ENCODE measurements around the gene WAPL.

WAPL gene

GRCh38 chr10:86461963-86462804 is 59.4 kb downstream of the WAPL start:
- DNase-seq, result no peak

DNA sequence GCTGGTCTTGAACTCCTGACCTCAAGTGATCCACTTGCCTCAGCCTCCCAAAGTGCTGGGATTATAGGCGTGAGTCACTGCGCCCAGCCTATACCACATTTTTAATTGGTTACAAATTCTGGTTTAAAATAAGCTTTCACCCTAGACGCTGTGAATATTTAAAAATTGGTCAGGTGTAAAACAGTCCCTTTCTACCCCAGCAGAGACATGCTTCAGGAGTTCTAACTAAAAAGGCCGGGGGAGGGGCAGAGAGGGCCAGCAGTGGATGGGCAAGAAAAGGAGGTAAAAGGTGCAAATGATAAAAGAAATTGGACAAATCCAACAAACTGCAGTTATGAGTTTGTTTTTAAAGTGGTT is 70.0 kb downstream of the WAPL start:
- DNase-seq, result no peak

- no peak for DNase-seq
Observed at GRCh38 chr10:86450806-86451603, 70.6 kb downstream of the WAPL start.

DNA sequence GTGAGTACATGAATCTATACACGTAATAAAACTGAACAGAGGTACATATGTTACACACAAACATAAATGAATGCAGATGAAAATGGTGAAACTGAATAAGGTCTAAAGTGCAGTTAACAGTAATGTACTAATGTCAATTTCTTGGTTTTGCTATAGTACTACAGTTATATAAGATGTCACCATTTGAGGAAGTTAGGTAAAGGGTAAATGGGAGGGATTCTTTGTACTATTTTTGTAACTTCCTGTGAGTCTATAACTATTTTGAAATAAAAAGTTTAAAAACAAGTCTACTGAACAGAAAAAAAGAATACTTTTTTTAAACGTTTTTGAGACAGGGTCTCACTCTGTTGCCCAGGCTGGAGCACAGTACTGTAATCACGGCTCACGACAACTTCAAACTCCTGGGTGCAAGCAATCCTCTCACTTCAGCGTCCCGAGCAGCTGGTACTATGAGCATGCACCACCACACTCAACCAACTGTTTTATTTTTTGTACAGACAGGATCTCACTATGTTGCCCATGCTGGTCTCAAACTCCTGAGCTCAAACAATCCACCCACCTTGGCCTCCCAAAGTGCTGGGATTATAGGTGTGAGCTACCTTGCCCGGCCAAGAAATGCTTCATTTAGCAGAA is 71.5 kb downstream of the WAPL start:
- DNase-seq, result no peak

- DNase-seq, result no peak
Observed at GRCh38 chr10:86447432-86447831, 74.2 kb downstream of the WAPL start.

DNA sequence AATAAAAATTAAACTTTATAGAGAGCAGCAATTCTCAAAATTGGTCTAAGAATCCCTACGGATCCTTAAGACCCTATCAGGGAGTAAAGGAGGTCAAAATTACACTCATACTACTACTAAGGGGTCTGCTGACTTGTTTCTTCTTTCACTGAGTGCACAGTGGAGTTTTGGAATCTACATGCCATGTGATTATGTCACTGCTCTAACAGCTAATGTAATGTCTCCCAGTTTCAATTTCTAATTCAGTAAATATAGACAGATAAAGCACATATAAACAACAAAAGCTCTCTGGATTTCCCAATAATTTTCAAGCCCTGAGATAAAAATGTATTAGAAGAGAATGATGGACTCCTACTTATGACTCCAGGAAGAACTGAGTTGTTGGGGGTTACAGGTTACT is 74.6 kb downstream of the WAPL start:
- DNase-seq, result no peak

DNA sequence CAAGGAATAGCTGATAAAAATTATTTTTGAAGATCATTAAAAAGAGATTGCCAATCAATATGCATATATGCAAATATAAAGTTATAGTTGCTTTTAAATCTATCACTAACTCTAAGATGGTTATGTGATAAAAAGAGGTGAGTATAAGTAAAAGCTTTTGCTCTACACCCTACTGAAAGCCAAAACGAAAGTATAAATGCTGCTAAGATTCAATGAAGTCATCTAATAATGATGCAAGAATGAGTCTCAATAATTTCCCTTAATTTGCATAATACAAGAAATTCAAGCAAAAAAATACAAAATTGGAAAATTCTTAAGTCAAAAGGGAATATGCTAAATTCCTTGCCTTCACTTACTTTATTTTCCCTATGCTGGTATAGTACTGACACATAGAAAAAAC is 75.2 kb downstream of the WAPL start:
- no peak for DNase-seq

GRCh38 chr10:86443936-86444335 is 77.7 kb downstream of the WAPL start:
- DNase-seq, result no peak

GRCh38 chr10:86443069-86443468 is 78.5 kb downstream of the WAPL start:
- DNase-seq, result no peak

- peak; percentile 64 for DNase-seq
Observed at GRCh38 chr10:86440874-86441843, 80.4 kb downstream of the WAPL start.

GRCh38 chr10:86439544-86439943 is 82.0 kb downstream of the WAPL start:
- DNase-seq, result no peak

- DNase-seq, result no peak
Observed at GRCh38 chr10:86438091-86438749, 83.4 kb downstream of the WAPL start.

DNA sequence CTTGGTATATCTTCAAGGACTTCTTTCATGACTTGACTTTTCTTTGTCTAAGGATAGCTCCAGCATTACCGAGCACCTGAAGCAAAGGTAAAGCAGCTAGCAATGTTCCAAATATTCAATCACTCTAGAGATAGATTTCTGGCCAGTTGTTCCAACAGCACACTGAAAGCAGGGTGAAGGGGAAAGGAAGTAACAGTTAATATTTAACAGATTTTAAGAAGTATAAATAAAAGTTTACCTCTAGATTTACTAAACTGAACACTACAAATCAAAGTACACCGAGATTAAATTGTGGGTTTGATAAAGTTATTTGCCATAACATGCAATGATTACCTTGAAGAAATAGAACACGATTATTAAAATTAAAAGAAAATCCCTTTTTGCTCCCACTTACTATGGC is 84.1 kb downstream of the WAPL start:
- no peak for DNase-seq

DNA sequence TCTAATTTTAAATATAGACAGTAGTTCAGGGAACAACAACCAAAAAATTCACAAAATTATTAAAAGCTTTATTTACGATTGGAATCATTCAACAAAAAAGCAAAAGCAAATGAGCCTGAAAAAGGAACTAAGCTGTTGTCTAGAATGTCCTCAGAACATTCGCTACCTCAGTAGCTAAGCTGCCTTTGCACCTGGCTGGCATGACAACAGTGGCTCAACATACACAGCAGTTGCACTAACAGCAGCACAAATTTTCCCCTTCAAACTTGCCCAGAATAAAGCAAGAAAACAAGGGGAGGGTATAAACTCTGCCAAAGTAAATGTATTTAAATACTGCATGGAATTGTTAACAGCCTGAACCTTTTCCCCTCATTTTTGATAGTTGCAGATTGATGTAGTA is 84.6 kb downstream of the WAPL start:
- DNase-seq, result no peak

DNA sequence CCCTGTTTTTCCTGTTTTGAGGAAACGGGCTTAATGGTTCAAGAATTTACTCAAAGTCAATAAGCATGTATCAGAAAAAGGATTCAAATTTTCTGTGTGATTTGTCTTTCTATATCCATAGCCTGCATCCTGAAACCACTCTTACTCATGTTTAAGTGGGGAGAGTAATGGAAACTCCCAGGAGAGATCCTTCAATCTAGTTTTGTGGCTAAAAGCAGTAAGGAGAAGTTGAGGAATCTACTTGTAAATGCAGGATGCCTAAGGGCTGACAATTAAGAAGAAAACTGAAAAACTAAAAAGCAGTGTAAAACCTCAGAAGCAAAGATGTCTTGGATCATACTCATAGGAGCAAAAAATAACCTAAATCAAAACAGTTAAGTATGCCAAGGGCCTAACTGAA is 86.9 kb downstream of the WAPL start:
- DNase-seq, result no peak

DNA sequence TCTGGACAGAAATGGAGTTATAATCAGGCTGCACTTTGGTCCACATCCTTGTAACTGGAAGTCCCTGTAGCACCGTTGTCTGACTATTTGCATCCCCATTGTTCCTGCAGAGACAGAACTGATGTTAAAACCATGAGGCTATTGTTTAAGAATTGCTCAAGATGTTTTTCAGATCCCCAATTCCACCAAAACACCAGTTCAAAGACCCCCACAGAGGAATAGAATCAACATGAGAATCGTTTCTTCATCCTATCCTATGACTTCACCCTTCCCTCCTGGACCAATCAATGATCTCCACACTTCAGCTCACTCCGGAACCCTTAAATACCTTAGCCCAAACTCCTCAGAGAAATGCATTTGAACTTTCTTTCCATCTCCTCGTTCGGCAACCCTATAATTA is 97.9 kb downstream of the WAPL start:
- DNase-seq, result no peak

GRCh38 chr10:86419101-86419500 is 102.5 kb downstream of the WAPL start:
- no peak for DNase-seq

GRCh38 chr10:86415583-86415982 is 106.0 kb downstream of the WAPL start:
- no peak for DNase-seq

GRCh38 chr10:86415116-86415515 is 106.5 kb downstream of the WAPL start:
- DNase-seq, result no peak

GRCh38 chr10:86413046-86413728 is 108.4 kb downstream of the WAPL start:
- DNase-seq, result no peak

DNA sequence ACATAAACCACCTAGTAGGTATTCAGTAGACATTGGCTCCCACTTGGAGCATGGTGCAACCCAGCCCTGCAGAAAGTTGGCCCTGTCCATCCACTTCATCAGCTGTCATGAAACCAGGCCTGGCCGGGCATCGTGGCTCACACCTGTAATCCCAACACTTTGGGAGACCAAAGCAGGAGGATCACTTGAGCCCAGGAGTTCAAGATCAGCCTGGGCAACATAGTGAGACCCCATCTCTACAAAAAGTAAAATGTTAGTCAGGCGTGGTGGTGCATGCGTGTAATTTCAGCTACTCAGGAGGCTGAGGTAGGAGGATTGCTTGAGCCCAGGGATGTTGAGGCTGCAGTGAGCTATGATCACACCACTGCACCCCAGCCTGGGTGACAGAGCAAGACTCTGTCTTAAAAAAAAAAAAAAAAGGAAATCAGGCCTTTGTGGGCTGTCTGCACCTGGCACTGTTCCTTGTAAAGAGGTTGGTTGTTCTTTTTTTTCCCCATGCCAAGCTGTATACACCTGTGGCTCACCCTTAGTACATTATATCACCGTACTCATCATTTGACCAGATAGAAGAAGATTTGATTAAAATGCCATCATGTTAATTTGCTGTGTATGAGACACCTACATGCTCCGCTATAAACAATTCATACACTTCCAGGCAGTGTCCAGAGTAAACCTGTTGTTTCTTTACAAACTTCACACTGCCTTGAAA is 109.6 kb downstream of the WAPL start:
- DNase-seq, result no peak

Measured in DMS53 (cell line).